ENCODE measurements around the gene KRTAP4-6.
"Not testable (repeated sequence)": the region's sequence is repeated elsewhere in the genome, so short reads cannot be mapped to it uniquely, and the experiment has no call there.

Gene KRTAP4-6

GRCh38 chr17:41147531-41148204, 7.3 kb upstream of the KRTAP4-6 start:
- DNase-seq (ENCODE audit: low read depth, low spot score) = no peak

GRCh38 chr17:41145261-41145660, 4.9 kb upstream of the KRTAP4-6 start:
- DNase-seq (ENCODE audit: low read depth, low spot score) = no peak

- DNase-seq (ENCODE audit: low read depth, low spot score) = no peak
Measured at GRCh38 chr17:41144846-41145245, 4.5 kb upstream of the KRTAP4-6 start.

GRCh38 chr17:41141361-41141760, 1.0 kb upstream of the KRTAP4-6 start:
- no peak for DNase-seq (ENCODE audit: low read depth, low spot score)

GRCh38 chr17:41139865-41140264, 479 bp downstream of the KRTAP4-6 start:
- not testable (repeated sequence) for DNase-seq (ENCODE audit: low read depth, low spot score)

GRCh38 chr17:41133880-41134735, 6.2 kb downstream of the KRTAP4-6 start:
- DNase-seq (ENCODE audit: low read depth, low spot score) = no peak

- no peak for DNase-seq (ENCODE audit: low read depth, low spot score)
Measured at GRCh38 chr17:41131979-41132378, 8.4 kb downstream of the KRTAP4-6 start.

- no peak for DNase-seq (ENCODE audit: low read depth, low spot score)
Measured at GRCh38 chr17:41127371-41127770, 13.0 kb downstream of the KRTAP4-6 start.

GRCh38 chr17:41126412-41126811, 13.9 kb downstream of the KRTAP4-6 start:
- no peak for DNase-seq (ENCODE audit: low read depth, low spot score)

- DNase-seq (ENCODE audit: low read depth, low spot score) = no peak
Measured at GRCh38 chr17:41125064-41125463, 15.3 kb downstream of the KRTAP4-6 start.

- not testable (repeated sequence) for DNase-seq (ENCODE audit: low read depth, low spot score)
Measured at GRCh38 chr17:41123991-41124371, 16.4 kb downstream of the KRTAP4-6 start, which contains the start of gene KRTAP4-12. Gene KRTAP4-12 (minus strand): TSS chr17:41124182. CDS start chr17:41124122, 60 bp downstream.

- not testable (repeated sequence) for DNase-seq (ENCODE audit: low read depth, low spot score)
Measured at GRCh38 chr17:41123292-41123990, 16.9 kb downstream of the KRTAP4-6 start.

GRCh38 chr17:41121742-41122141, 18.6 kb downstream of the KRTAP4-6 start:
- DNase-seq (ENCODE audit: low read depth, low spot score) = no peak

- DNase-seq (ENCODE audit: low read depth, low spot score) = not testable (repeated sequence)
Measured at GRCh38 chr17:41119696-41120690, 20.4 kb downstream of the KRTAP4-6 start.

- no peak for DNase-seq (ENCODE audit: low read depth, low spot score)
Measured at GRCh38 chr17:41118721-41119120, 21.6 kb downstream of the KRTAP4-6 start.

- DNase-seq (ENCODE audit: low read depth, low spot score) = not testable (repeated sequence)
Measured at GRCh38 chr17:41117846-41118386, 22.4 kb downstream of the KRTAP4-6 start, which contains the start of gene KRTAP4-11. Gene KRTAP4-11 (minus strand): TSS chr17:41118373. CDS start chr17:41118315, 58 bp downstream.

- DNase-seq (ENCODE audit: low read depth, low spot score) = no peak
Measured at GRCh38 chr17:41116297-41116696, 24.0 kb downstream of the KRTAP4-6 start.

GRCh38 chr17:41111151-41111885, 29.0 kb downstream of the KRTAP4-6 start:
- DNase-seq (ENCODE audit: low read depth, low spot score) = no peak

- DNase-seq (ENCODE audit: low read depth, low spot score) = not testable (repeated sequence)
Measured at GRCh38 chr17:41108728-41109386, 31.5 kb downstream of the KRTAP4-6 start.
